ENCODE measurements around the gene PROZ. TPM values are rescaled to one million over a fixed set of nuclear protein-coding genes. Genes with fewer than 3 reads are reported as not detected.

Gene PROZ
- polyA plus RNA-seq, 1 of the 3 experiments (the other 2 are of a cell fraction) = not detected

DNA sequence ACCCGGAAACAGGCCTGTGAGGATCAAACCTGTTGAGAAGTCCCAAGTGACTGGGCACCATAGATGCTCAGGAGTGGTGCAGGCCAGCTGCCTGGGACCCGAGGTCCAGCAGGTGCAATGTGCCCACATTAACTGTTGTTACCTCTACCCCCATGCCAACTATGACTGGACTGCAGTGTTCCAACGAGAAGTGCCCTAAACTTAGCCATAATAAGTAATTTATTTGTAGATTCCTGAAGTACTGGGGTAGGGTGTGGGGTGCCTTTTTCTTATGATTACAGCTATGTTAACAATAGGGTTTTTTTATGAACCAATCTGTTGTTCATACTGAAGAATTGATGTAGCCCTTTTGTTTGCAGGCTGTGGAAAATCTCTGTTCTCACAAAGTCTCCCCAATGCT, 60.1 kb downstream of the PROZ start:
- Histone ChIP-seq H3K9me3 (no peaks in the 10 kb centered on the region), H3K79me2 (ENCODE audit: insufficient read depth) (peaks cover 100% of the 10 kb centered on the region), H3K9ac (no peak overlapping the region), H3K27me3 (ENCODE audit: insufficient read depth) (no peaks in the 10 kb centered on the region), H3K27ac (ENCODE audit: low read depth in 2 of 2, low read length in 1 of 2) (no peak overlapping the region), H3K4me1 (ENCODE audit: control insufficient read depth in 1 of 2, insufficient read depth in 2 of 2, low read depth in 1 of 2, low read length in 1 of 2) (peaks cover 7 to 13% of the 10 kb centered on the region in 2 experiments; a peak in 2 of 4 replicates), H3K4me2 (no peak overlapping the region), H3K36me3 (replicated peaks in 1 of 2; ENCODE audit: control insufficient read depth in 1 of 2, insufficient read depth in 2 of 2, low read length in 1 of 2) (peaks cover 17 to 18% of the 10 kb centered on the region in 2 experiments), H3K4me3 (ENCODE audit: low read depth in 2 of 2, low read length in 1 of 2) (no peak overlapping the region), H3F3A (replicated peaks; ENCODE audit: insufficient read depth) (peaks cover 12% of the 10 kb centered on the region), H2AFZ (ENCODE audit: low read depth) (no peak overlapping the region), H4K20me1 (ENCODE audit: insufficient read depth) (peaks cover 91% of the 10 kb centered on the region), H3K9me2 (no peaks in the 10 kb centered on the region)
- WGBS (ENCODE audit: low lambda C conversion rate) = 93% methylated on average over 3 of the region's 3 CpGs
- no peak for DNase-seq
- no peak for TF ChIP-seq TEAD4 (IDR thresholded peaks at IDR 0.05; ENCODE audit: borderline replicate concordance, insufficient read depth)
- TF ChIP-seq, protein P1, sequence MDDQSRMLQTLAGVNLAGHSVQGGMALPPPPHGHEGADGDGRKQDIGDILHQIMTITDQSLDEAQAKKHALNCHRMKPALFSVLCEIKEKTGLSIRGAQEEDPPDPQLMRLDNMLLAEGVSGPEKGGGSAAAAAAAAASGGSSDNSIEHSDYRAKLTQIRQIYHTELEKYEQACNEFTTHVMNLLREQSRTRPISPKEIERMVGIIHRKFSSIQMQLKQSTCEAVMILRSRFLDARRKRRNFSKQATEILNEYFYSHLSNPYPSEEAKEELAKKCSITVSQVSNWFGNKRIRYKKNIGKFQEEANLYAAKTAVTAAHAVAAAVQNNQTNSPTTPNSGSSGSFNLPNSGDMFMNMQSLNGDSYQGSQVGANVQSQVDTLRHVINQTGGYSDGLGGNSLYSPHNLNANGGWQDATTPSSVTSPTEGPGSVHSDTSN (IDR thresholded peaks at IDR 0.05) = no peak
- TF ChIP-seq, protein P2, sequence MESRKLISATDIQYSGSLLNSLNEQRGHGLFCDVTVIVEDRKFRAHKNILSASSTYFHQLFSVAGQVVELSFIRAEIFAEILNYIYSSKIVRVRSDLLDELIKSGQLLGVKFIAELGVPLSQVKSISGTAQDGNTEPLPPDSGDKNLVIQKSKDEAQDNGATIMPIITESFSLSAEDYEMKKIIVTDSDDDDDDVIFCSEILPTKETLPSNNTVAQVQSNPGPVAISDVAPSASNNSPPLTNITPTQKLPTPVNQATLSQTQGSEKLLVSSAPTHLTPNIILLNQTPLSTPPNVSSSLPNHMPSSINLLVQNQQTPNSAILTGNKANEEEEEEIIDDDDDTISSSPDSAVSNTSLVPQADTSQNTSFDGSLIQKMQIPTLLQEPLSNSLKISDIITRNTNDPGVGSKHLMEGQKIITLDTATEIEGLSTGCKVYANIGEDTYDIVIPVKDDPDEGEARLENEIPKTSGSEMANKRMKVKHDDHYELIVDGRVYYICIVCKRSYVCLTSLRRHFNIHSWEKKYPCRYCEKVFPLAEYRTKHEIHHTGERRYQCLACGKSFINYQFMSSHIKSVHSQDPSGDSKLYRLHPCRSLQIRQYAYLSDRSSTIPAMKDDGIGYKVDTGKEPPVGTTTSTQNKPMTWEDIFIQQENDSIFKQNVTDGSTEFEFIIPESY (IDR thresholded peaks at IDR 0.05; ENCODE audit: borderline replicate concordance, low read depth) = no peak
- TF ChIP-seq YY1 (IDR thresholded peaks at IDR 0.05; ENCODE audit: low read depth) = no peak
- no peak for TF ChIP-seq NFIC (IDR thresholded peaks at IDR 0.05; ENCODE audit: borderline replicate concordance)
- no peak for TF ChIP-seq EP300 (IDR thresholded peaks at IDR 0.05; ENCODE audit: borderline replicate concordance in 1 of 2, low read depth in 1 of 2, low read length in 1 of 2)
- TF ChIP-seq RAD21 (IDR thresholded peaks at IDR 0.05; ENCODE audit: low read length) = no peak
- no peak for TF ChIP-seq MXI1 (IDR thresholded peaks at IDR 0.05; ENCODE audit: low read depth, low read length)
- TF ChIP-seq CHD2 (IDR thresholded peaks at IDR 0.05; ENCODE audit: low read length, partially characterized antibody) = no peak
- TF ChIP-seq SMC3 (IDR thresholded peaks at IDR 0.05; ENCODE audit: low read depth, low read length) = no peak
- ChIA-PET CTCF (interaction anchor here (0.9 to 1.8 kb wide), 2 partner anchors 10 to 20 kb away, joined by 3 read pairs; partner anchors contain the start of gene PCID2), POLR2A (no interaction called here)

DNA sequence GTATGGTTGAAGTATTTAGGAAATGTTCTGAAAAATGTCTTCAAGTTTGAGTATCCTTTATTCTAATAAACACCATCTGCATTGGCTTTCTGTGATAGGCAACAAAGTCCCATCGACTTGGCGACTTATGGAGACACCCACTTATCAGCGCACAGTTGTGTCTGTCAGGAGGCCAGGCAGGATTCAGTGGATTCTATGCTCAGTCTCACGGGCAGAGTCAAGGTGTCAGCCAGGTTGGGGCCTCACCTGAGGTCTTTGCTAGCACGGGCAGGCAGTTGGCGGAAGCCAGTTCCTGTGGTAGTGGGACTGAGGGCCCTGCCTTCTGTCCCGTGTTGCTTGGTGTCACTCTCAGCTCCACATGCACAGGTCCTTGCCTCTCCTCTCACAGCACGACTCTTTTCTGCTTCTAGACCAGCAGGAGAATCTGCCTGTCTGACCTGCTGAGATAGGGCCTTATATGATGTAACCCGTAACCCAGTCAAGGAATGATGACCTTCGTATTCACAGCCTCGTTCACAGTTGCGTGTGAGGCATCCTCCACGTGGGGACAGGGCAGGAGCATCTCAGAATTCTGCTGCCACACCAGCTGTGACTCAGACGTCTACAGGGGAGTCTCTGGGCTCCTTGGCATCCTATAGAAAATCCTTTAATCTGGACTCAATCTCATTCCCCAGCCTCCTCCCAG, 61.0 kb downstream of the PROZ start:
- TF ChIP-seq ELF1 (IDR thresholded peaks at IDR 0.05) (no peak), RCOR1 (IDR thresholded peaks at IDR 0.05; ENCODE audit: low read length) (no peak), GABPA (IDR thresholded peaks at IDR 0.05; ENCODE audit: low read depth) (no peak), CTCF (IDR thresholded peaks at IDR 0.05) (no peak), RAD21 (IDR thresholded peaks at IDR 0.05; ENCODE audit: low read length) (no peak), POLR2AphosphoS5 (IDR thresholded peaks at IDR 0.05; ENCODE audit: low read depth, low read length) (no peak), JUND (IDR thresholded peaks at IDR 0.05) (no peak), TEAD4 (IDR thresholded peaks at IDR 0.05; ENCODE audit: borderline replicate concordance, insufficient read depth) (no peak), GATA2 (CRISPR knock-in tag; IDR thresholded peaks at IDR 0.05) (no peak), CHD2 (IDR thresholded peaks at IDR 0.05; ENCODE audit: low read length, partially characterized antibody) (no peak), FOXM1 (IDR thresholded peaks at IDR 0.05; ENCODE audit: low read depth) (no peak), SMC3 (IDR thresholded peaks at IDR 0.05; ENCODE audit: low read depth, low read length) (no peak)
- TF ChIP-seq, protein P3, sequence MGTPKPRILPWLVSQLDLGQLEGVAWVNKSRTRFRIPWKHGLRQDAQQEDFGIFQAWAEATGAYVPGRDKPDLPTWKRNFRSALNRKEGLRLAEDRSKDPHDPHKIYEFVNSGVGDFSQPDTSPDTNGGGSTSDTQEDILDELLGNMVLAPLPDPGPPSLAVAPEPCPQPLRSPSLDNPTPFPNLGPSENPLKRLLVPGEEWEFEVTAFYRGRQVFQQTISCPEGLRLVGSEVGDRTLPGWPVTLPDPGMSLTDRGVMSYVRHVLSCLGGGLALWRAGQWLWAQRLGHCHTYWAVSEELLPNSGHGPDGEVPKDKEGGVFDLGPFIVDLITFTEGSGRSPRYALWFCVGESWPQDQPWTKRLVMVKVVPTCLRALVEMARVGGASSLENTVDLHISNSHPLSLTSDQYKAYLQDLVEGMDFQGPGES (IDR thresholded peaks at IDR 0.05; ENCODE audit: low read depth, low read length) = no peak
- TF ChIP-seq, protein P1 (IDR thresholded peaks at IDR 0.05) = no peak
- TF ChIP-seq, protein P4, sequence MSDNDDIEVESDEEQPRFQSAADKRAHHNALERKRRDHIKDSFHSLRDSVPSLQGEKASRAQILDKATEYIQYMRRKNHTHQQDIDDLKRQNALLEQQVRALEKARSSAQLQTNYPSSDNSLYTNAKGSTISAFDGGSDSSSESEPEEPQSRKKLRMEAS (IDR thresholded peaks at IDR 0.05; ENCODE audit: low read depth) = no peak
- Histone ChIP-seq H3K4me1 (ENCODE audit: control insufficient read depth in 1 of 2, insufficient read depth in 2 of 2, low read depth in 1 of 2, low read length in 1 of 2) (peaks cover 7 to 13% of the 10 kb centered on the region in 2 experiments; a peak in 2 of 4 replicates), H2AFZ (ENCODE audit: low read depth) (no peak overlapping the region), H3K4me2 (no peak overlapping the region), H3F3A (replicated peaks; ENCODE audit: insufficient read depth) (peaks cover 12% of the 10 kb centered on the region), H3K9me2 (no peaks in the 10 kb centered on the region), H3K27me3 (ENCODE audit: insufficient read depth) (no peaks in the 10 kb centered on the region), H3K27ac (ENCODE audit: low read depth in 2 of 2, low read length in 1 of 2) (no peak overlapping the region), H3K4me3 (ENCODE audit: low read depth in 2 of 2, low read length in 1 of 2) (no peak overlapping the region), H3K9ac (no peak overlapping the region), H3K36me3 (replicated peaks in 1 of 2; ENCODE audit: control insufficient read depth in 1 of 2, insufficient read depth in 2 of 2, low read length in 1 of 2) (peaks cover 17 to 21% of the 10 kb centered on the region in 2 experiments), H3K79me2 (ENCODE audit: insufficient read depth) (peaks cover 100% of the 10 kb centered on the region), H4K20me1 (ENCODE audit: insufficient read depth) (peaks cover 83% of the 10 kb centered on the region), H3K9me3 (no peaks in the 10 kb centered on the region)
- no peak for DNase-seq
- ChIA-PET CTCF (interaction anchor here (0.9 to 1.8 kb wide), 3 partner anchors 9 to 19 kb away, joined by 3 to 4 read pairs (median 3); partner anchors contain the start of genes CUL4A and PCID2), POLR2A (no interaction called here)
- WGBS (ENCODE audit: low lambda C conversion rate) = 98% methylated on average over 9 of the region's 14 CpGs

All from SK-N-SH (cell line).